Measurements from ENCODE around the gene RADIL. TPM values are rescaled to one million over a fixed set of nuclear protein-coding genes. Genes with fewer than 3 reads are reported as not detected.
A peak's percentile ranks its signal among the peaks of the same experiment; 100 is the strongest.

RADIL gene
- polyA plus RNA-seq, 3 donors = not detected

DNA sequence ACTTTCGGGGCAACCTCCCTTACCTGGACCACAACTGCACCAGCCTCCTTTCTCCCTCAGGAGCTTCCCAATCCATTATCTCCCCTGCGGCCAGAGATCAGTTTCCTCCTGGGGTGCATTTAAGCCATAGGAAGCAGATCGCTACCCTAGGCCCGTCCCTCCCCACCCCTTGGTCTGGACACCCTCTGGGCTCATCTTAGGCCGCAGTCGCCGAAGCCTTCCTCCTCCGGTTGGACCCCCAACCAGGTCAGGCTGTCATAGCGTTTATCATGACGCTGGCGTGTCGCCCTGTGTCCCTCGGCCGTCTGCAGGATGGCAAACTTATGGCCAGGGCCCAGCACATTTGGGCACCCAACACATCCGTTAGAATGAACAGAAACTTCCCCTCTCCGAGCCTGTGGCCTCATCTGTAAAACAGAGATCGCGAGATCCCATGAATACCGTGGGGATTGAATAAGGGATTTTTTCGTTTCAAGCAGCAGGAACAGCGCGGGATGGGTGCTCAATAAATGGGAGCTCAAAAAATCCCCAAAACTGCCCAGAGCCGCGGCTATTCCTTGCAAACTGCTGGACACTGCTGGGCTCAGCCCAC, 108.8 kb downstream of the RADIL start:
- Histone ChIP-seq H3K4me3 (replicated peaks in 1 of 3; ENCODE audit: low read depth in 2 of 3, low read length in 3 of 3) (peak overlapping the region; percentile 70 to 89 (median 88)), H3K9me3 (replicated peaks in 1 of 2; ENCODE audit: control insufficient read depth in 1 of 2, insufficient read depth in 1 of 2, low read length in 2 of 2) (no peaks in the 10 kb centered on the region), H3K4me2 (replicated peaks; ENCODE audit: extremely low read depth, low read length, poor library complexity, severe bottlenecking) (peak overlapping the region; percentile 89), H3K9ac (ENCODE audit: insufficient read depth, low read length, poor library complexity, severe bottlenecking) (peak overlapping the region; percentile 93), H3K79me2 (ENCODE audit: insufficient read depth, low read length) (peaks cover 34% of the 10 kb centered on the region), H2AFZ (ENCODE audit: insufficient read depth, low read depth, low read length, poor library complexity, severe bottlenecking) (peak overlapping the region; percentile 90), H4K20me1 (ENCODE audit: insufficient read depth, low read length) (peaks cover 19% of the 10 kb centered on the region), H3K27ac (ENCODE audit: low read depth in 1 of 2, low read length in 2 of 2) (peak overlapping the region; percentile 97 to 98), H3K36me3 (replicated peaks in 1 of 2; ENCODE audit: control insufficient read depth in 1 of 2, insufficient read depth in 2 of 2, low read length in 2 of 2) (peaks cover 0 to 11% of the 10 kb centered on the region in 2 donors), H3K4me1 (ENCODE audit: control insufficient read depth in 1 of 2, insufficient read depth in 2 of 2, low read length in 2 of 2) (peaks cover 25 to 32% of the 10 kb centered on the region in 2 donors), H3K27me3 (ENCODE audit: control insufficient read depth in 2 of 2, insufficient read depth in 2 of 2, low read length in 2 of 2) (no peaks in the 10 kb centered on the region)
- Mint-ChIP-seq H3K27me3 (ENCODE audit: low read depth in 3 of 3) (no peaks in the 10 kb centered on the region), H3K27ac (peak overlapping the region; percentile 98 to 100 (median 100)), H3K4me3 (peak overlapping the region; percentile 99), H3K4me1 (peaks cover 33% of the 10 kb centered on the region), H3K36me3 (peaks cover 7 to 20% of the 10 kb centered on the region in 2 donors), H3K9me3 (no peaks in the 10 kb centered on the region)
- DNase-seq = peak; percentile 72 to 85 (median 75)
- TF ChIP-seq, protein P1, sequence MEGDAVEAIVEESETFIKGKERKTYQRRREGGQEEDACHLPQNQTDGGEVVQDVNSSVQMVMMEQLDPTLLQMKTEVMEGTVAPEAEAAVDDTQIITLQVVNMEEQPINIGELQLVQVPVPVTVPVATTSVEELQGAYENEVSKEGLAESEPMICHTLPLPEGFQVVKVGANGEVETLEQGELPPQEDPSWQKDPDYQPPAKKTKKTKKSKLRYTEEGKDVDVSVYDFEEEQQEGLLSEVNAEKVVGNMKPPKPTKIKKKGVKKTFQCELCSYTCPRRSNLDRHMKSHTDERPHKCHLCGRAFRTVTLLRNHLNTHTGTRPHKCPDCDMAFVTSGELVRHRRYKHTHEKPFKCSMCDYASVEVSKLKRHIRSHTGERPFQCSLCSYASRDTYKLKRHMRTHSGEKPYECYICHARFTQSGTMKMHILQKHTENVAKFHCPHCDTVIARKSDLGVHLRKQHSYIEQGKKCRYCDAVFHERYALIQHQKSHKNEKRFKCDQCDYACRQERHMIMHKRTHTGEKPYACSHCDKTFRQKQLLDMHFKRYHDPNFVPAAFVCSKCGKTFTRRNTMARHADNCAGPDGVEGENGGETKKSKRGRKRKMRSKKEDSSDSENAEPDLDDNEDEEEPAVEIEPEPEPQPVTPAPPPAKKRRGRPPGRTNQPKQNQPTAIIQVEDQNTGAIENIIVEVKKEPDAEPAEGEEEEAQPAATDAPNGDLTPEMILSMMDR (IDR thresholded peaks at IDR 0.05) = no peak
- intact Hi-C loops (cut with micrococcal nuclease) = loop anchor here in 1 of 2 donors (1.0 kb wide), 1 partner anchor 132 kb away; no protein-coding TSS in a partner anchor
- WGBS (ENCODE audit: insufficient coverage) = 17% methylated on average over 18 of the region's 24 CpGs

DNA sequence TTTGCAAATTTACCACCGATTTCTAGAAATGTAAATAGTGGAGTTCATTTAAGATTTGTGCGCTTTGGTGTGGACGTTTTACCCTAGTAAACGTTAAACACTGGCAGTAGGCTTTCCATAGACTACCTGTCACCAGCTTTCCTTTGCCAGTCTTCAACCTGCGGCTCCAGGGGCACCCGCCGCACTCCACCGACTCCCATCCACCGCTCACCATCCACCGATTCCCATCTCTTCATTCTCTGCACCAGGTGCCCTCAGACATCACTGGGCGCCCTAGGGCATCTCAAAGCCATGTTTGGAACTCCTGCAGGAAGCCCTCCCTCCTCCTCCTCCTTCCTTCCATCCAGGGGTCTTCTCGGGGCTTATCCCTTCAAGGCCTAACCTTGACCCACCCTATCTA, 109.5 kb downstream of the RADIL start:
- Histone ChIP-seq H3K9ac (ENCODE audit: insufficient read depth, low read length, poor library complexity, severe bottlenecking) (peak overlapping the region; percentile 93), H3K79me2 (ENCODE audit: insufficient read depth, low read length) (peaks cover 30% of the 10 kb centered on the region), H3K4me1 (ENCODE audit: control insufficient read depth in 1 of 2, insufficient read depth in 2 of 2, low read length in 2 of 2) (peaks cover 25 to 32% of the 10 kb centered on the region in 2 donors), H4K20me1 (ENCODE audit: insufficient read depth, low read length) (peaks cover 15% of the 10 kb centered on the region), H3K4me2 (replicated peaks; ENCODE audit: extremely low read depth, low read length, poor library complexity, severe bottlenecking) (peak overlapping the region; percentile 89), H3K27ac (ENCODE audit: low read depth in 1 of 2, low read length in 2 of 2) (peak overlapping the region; percentile 97 to 98), H2AFZ (ENCODE audit: insufficient read depth, low read depth, low read length, poor library complexity, severe bottlenecking) (peak overlapping the region; percentile 90), H3K4me3 (replicated peaks in 1 of 3; ENCODE audit: low read depth in 2 of 3, low read length in 3 of 3) (peak overlapping the region; percentile 70 to 89 (median 88)), H3K9me3 (replicated peaks in 1 of 2; ENCODE audit: control insufficient read depth in 1 of 2, insufficient read depth in 1 of 2, low read length in 2 of 2) (no peaks in the 10 kb centered on the region), H3K36me3 (replicated peaks in 1 of 2; ENCODE audit: control insufficient read depth in 1 of 2, insufficient read depth in 2 of 2, low read length in 2 of 2) (peaks cover 0 to 9% of the 10 kb centered on the region in 2 donors), H3K27me3 (ENCODE audit: control insufficient read depth in 2 of 2, insufficient read depth in 2 of 2, low read length in 2 of 2) (no peaks in the 10 kb centered on the region)
- 97% methylated on average over 11 of the region's 12 CpGs for WGBS (ENCODE audit: insufficient coverage)
- TF ChIP-seq, protein P1 (IDR thresholded peaks at IDR 0.05) = no peak
- peaks cover 36% of the 10 kb centered on the region for H3K4me1 Mint-ChIP-seq
- H3K27me3 Mint-ChIP-seq (ENCODE audit: low read depth in 3 of 3) = no peaks in the 10 kb centered on the region
- no peaks in the 10 kb centered on the region for H3K9me3 Mint-ChIP-seq
- H3K27ac Mint-ChIP-seq = peak overlapping the region; percentile 46 to 100 (median 100)
- H3K4me3 Mint-ChIP-seq = peak overlapping the region; percentile 99
- no peak for DNase-seq
- intact Hi-C loops (cut with micrococcal nuclease) = no loop called here
- H3K36me3 Mint-ChIP-seq = peaks cover 7 to 20% of the 10 kb centered on the region in 2 donors
